T47D (cell line): ENCODE measurements around the gene ABHD12B.
A peak's percentile ranks its signal among the peaks of the same experiment; 100 is the strongest.

Experiments used
- DNase-seq, 2 experiments: peaks; one replicate each; pipeline versions ENCODE4 v3.0.0 to v3.0.0-alpha.2; 2011 to 2012; ENCODE audit warnings: low read depth in 1 of 2, low spot score in 1 of 2
- JUND ChIP-seq: IDR thresholded peaks from 2 replicates; pipeline ENCODE4 v1.6.1; 2012; ENCODE audit warnings: low read depth
- in situ Hi-C: cut with HindIII; loops from 2 replicates; pipeline ENCODE4 v1.10.0; 2016; ENCODE audit warnings: low sequenced_read_pairs, low pct_unique_long_range_greater_than_20kb

The ABHD12B gene

DNA sequence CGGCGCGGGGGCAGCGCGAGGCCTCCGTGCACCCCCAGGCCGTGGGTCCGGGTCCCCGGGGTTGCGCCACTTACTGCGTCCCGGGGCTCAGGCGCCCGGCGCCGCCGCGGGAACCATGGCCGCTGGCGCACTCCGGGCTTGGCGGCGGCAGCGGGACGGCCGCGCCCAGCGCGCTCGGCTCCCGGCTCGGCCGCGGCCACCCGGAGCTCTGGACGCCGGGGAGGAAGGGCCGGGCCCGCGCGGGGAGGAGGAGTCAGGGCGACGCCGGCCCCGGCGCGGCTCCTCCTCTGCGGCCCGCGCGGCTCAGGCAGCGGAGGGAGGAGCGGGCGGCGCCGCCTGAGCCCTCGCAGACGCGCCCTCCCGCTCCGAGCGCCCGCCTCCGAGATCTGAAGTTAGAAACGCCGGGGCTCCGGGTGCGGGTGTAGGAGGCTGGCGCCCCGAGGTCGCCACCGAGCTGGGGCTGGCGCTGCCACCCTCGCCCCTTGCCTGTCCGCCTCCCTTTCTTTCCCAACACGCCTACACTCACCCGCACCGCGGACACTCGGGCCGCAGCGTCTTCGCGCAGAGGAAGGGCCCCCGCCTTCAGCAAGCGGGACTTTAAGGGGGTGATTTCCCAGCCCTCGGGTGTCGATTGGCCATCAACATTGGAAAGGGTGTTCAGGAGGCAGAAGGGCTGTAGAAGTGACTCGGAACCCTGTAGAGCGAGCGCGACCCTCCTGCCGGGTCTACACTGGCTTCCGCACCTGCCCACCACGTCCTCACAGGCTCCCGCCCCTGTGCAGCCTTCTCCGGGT, 40.7 kb upstream of the ABHD12B start, which contains the start of gene NIN:
Gene NIN, minus strand, starts transcription at position 231 of the 794 bp plus-strand sequence. CDS start 9,106 bp downstream, outside the sequence.
- peak; percentile 80 to 88 for DNase-seq
- in situ Hi-C loops, result no loop called here

GRCh38 chr14:50831726-50832168, 40.1 kb upstream of the ABHD12B start:
- DNase-seq, result peak in 1 of 2 experiments; percentile 15
- in situ Hi-C loops, result no loop called here
- TF ChIP-seq JUND, result no peak

More for the DNA sequence above, 40.7 kb upstream of the ABHD12B start, which contains the start of gene NIN:
- no peak for TF ChIP-seq JUND

- in situ Hi-C loops, result no loop called here
- no peak for TF ChIP-seq JUND
- DNase-seq, result no peak
Measured at GRCh38 chr14:50832935-50833630, 38.8 kb upstream of the ABHD12B start.

DNA sequence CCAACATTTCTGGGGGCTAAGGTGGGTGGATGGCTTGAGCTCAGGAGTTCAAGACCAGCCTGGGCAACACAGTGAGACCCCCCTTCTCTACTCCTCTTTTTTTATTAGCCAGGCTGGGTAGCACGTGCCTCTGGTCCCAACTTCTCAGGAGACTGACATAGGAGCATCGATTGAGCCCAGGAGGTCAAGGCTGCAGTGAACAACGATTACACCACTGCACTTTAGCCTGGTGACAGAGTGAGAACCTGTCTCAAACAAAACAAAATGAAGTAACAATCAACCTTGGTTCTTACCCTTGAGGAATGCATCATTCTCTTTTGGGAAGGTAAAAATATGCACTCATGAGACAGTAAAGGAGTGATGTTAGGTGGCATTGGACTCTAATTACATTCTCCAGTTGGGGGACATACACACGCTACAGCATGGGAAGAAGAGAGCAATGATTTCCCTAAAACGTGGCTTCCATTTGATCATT, 37.0 kb upstream of the ABHD12B start:
- TF ChIP-seq JUND, result no peak
- in situ Hi-C loops, result no loop called here

DNA sequence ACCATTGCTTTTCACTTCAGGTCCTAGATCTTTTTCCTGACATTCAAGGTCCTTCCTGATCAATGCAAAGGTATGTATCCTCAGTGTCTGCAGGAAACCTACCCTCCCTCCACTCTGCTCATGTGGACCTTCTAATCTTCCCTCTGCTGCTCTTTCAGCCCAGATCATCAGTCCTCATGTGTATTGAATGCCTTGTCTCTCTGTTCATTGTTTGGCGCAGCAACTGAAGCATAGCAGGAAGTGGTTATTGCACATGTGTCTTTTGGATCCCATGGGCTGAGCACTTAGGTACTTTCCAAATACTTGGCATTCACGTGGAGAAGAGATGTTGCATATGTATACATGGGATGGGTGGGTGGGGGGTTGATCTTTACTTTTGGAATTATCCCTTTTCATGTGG, 36.6 kb upstream of the ABHD12B start:
- no peak for TF ChIP-seq JUND
- in situ Hi-C loops, result no loop called here
- DNase-seq, result no peak

More for the DNA sequence above, 37.0 kb upstream of the ABHD12B start:
- no peak for DNase-seq

GRCh38 chr14:50836515-50836914, 35.3 kb upstream of the ABHD12B start:
- in situ Hi-C loops, result no loop called here
- no peak for DNase-seq
- no peak for TF ChIP-seq JUND

GRCh38 chr14:50837271-50837670, 34.6 kb upstream of the ABHD12B start:
- no peak for DNase-seq
- no peak for TF ChIP-seq JUND
- in situ Hi-C loops, result no loop called here

DNA sequence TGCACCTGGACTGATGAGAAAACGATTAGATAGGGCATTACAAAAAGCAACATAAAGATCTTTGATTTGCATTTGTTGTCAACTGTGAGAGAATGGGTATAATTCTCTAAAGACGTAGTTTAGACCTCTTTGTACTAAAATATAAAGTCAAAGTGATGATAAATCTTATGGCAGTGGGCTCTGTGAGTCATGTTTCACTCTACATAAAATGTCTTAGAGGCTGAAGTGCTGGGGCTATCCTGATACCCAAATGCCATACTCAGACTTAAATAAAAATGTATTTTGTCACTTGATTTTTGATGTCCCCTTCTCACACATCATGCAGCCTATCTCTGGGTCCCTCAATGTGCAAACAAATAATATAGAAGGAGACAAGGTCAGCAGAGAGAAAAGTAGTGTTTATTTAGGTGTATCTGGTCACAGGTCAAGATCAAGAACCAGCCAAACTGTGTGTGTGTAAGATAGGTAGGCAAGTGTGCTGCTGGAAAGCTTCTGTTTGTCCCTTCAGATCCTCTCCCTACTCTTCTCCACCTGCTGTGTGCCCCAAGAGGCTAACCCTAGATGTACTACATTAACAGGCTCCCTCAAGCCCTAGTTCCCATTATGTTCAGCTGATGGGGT, 33.9 kb upstream of the ABHD12B start:
- no peak for TF ChIP-seq JUND
- in situ Hi-C loops, result no loop called here
- no peak for DNase-seq

- no peak for DNase-seq
- TF ChIP-seq JUND, result no peak
- in situ Hi-C loops, result no loop called here
Measured at GRCh38 chr14:50839048-50839447, 32.8 kb upstream of the ABHD12B start.

GRCh38 chr14:50839691-50840090, 32.2 kb upstream of the ABHD12B start:
- no peak for DNase-seq
- TF ChIP-seq JUND, result no peak
- in situ Hi-C loops, result no loop called here

GRCh38 chr14:50844391-50844790, 27.5 kb upstream of the ABHD12B start:
- TF ChIP-seq JUND, result no peak
- DNase-seq, result no peak
- in situ Hi-C loops, result no loop called here

- in situ Hi-C loops, result no loop called here
- TF ChIP-seq JUND, result no peak
- DNase-seq, result no peak
Measured at GRCh38 chr14:50845166-50845565, 26.7 kb upstream of the ABHD12B start.
